ENCODE results near the gene HMGN4. TPM values are rescaled to one million over a fixed set of nuclear protein-coding genes. Genes with fewer than 3 reads are reported as not detected.

HMGN4 gene
- total RNA-seq, 2 donors from 2014 or later: 48.8 to 79.8 TPM

GRCh38 chr6:26524722-26525370 lies 13.3 kb upstream of the HMGN4 start:
- H3K4me3 Mint-ChIP-seq: no peak overlapping the region
- H3K36me3 Mint-ChIP-seq (ENCODE audit: low read depth): no peaks in the 10 kb centered on the region
- Histone ChIP-seq H3K27me3 (ENCODE audit: control insufficient read depth, insufficient read depth, low read length, poor library complexity, severe bottlenecking) (no peaks in the 10 kb centered on the region), H3K27ac (ENCODE audit: low read depth, low read length) (no peak overlapping the region), H3K4me1 (ENCODE audit: control insufficient read depth, insufficient read depth, low read length) (peaks cover 9% of the 10 kb centered on the region), H3K9ac (ENCODE audit: extremely low read depth, low read length, poor library complexity, severe bottlenecking) (no peak overlapping the region), H3K36me3 (ENCODE audit: control insufficient read depth, insufficient read depth, low read length) (no peaks in the 10 kb centered on the region), H3K4me3 (ENCODE audit: low read length) (no peak overlapping the region), H3K9me3 (ENCODE audit: control insufficient read depth, low read length) (no peaks in the 10 kb centered on the region)
- H3K4me1 Mint-ChIP-seq: peaks cover 29% of the 10 kb centered on the region
- no peak for TF ChIP-seq CTCF (conservative IDR thresholded peaks at IDR 0.05)
- H3K27me3 Mint-ChIP-seq (ENCODE audit: insufficient read depth): no peaks in the 10 kb centered on the region
- DNase-seq: no peak
- no peak overlapping the region for H3K27ac Mint-ChIP-seq
- H3K9me3 Mint-ChIP-seq: no peaks in the 10 kb centered on the region
- WGBS, 2 experiments (ENCODE audit: insufficient coverage in 1 of 2, insufficient read length in 1 of 2): 91% methylated on average over 5 to 7 of the region's 7 CpGs

GRCh38 chr6:26525838-26526237 lies 12.3 kb upstream of the HMGN4 start:
- peaks cover 7% of the 10 kb centered on the region for H3K4me1 ChIP-seq (ENCODE audit: control insufficient read depth, insufficient read depth, low read length)
- H3K27me3 ChIP-seq (ENCODE audit: control insufficient read depth, insufficient read depth, low read length, poor library complexity, severe bottlenecking): no peaks in the 10 kb centered on the region
- no peak overlapping the region for H3K27ac ChIP-seq (ENCODE audit: low read depth, low read length)
- Mint-ChIP-seq H3K36me3 (ENCODE audit: low read depth) (no peaks in the 10 kb centered on the region), H3K4me1 (peaks cover 25% of the 10 kb centered on the region), H3K27ac (no peak overlapping the region), H3K4me3 (no peak overlapping the region), H3K27me3 (ENCODE audit: insufficient read depth) (no peaks in the 10 kb centered on the region), H3K9me3 (no peaks in the 10 kb centered on the region)
- 86 to 90% methylated on average over 1 to 2 of the region's 2 CpGs for WGBS, 2 experiments (ENCODE audit: insufficient coverage in 1 of 2, insufficient read length in 1 of 2)
- H3K4me3 ChIP-seq (ENCODE audit: low read length): no peak overlapping the region
- H3K9ac ChIP-seq (ENCODE audit: extremely low read depth, low read length, poor library complexity, severe bottlenecking): no peak overlapping the region
- no peak for TF ChIP-seq CTCF (conservative IDR thresholded peaks at IDR 0.05)
- H3K9me3 ChIP-seq (ENCODE audit: control insufficient read depth, low read length): no peaks in the 10 kb centered on the region
- DNase-seq: peak; percentile 7
- H3K36me3 ChIP-seq (ENCODE audit: control insufficient read depth, insufficient read depth, low read length): no peaks in the 10 kb centered on the region

- TF ChIP-seq CTCF (conservative IDR thresholded peaks at IDR 0.05): no peak
- H3K9ac ChIP-seq (ENCODE audit: extremely low read depth, low read length, poor library complexity, severe bottlenecking): no peak overlapping the region
- peaks cover 7% of the 10 kb centered on the region for H3K4me1 ChIP-seq (ENCODE audit: control insufficient read depth, insufficient read depth, low read length)
- H3K27me3 ChIP-seq (ENCODE audit: control insufficient read depth, insufficient read depth, low read length, poor library complexity, severe bottlenecking): no peaks in the 10 kb centered on the region
- Mint-ChIP-seq H3K4me3 (no peak overlapping the region), H3K4me1 (peaks cover 25% of the 10 kb centered on the region), H3K27ac (no peak overlapping the region), H3K9me3 (no peaks in the 10 kb centered on the region), H3K36me3 (ENCODE audit: low read depth) (no peaks in the 10 kb centered on the region), H3K27me3 (ENCODE audit: insufficient read depth) (no peaks in the 10 kb centered on the region)
- H3K4me3 ChIP-seq (ENCODE audit: low read length): no peak overlapping the region
- no peak overlapping the region for H3K27ac ChIP-seq (ENCODE audit: low read depth, low read length)
- H3K36me3 ChIP-seq (ENCODE audit: control insufficient read depth, insufficient read depth, low read length): no peaks in the 10 kb centered on the region
- H3K9me3 ChIP-seq (ENCODE audit: control insufficient read depth, low read length): no peaks in the 10 kb centered on the region
- no peak for DNase-seq
- WGBS, 2 experiments (ENCODE audit: insufficient coverage in 1 of 2, insufficient read length in 1 of 2): 88 to 92% methylated on average over 1 of the region's 1 CpG
These were observed 11.2 kb upstream of the HMGN4 start for GRCh38 chr6:26526928-26527327.
